Parathyroid adenoma (tissue), 2 donors: Measurements from ENCODE around the gene XYLT1.

ENCODE experiments used
- H2AFZ ChIP-seq: fragments of 300-600 bp; sonication (generic); one replicate; pipeline ENCODE4 v1.7.0; 2017; ENCODE audit warnings: antibody characterized with exemption, mild to moderate bottlenecking
- H3K27ac ChIP-seq: fragments of 300-600 bp; sonication (generic); one replicate; pipeline ENCODE4 v1.7.0; 2017
- H3K27me3 ChIP-seq: fragments of 300-600 bp; sonication (generic); one replicate; pipeline ENCODE4 v1.7.0; 2017; ENCODE audit warnings: low read length; ENCODE audit not compliant: control insufficient read depth, insufficient read depth
- H3K36me3 ChIP-seq: fragments of 300-600 bp; sonication (generic); one replicate; pipeline ENCODE4 v1.7.0; 2017; ENCODE audit warnings: low read length; ENCODE audit not compliant: control insufficient read depth, insufficient read depth
- H3K4me1 ChIP-seq: fragments of 300-600 bp; sonication (generic); one replicate; pipeline ENCODE4 v1.7.0; 2017; ENCODE audit warnings: control low read depth
- H3K4me2 ChIP-seq: fragments of 300-600 bp; sonication (generic); one replicate; pipeline ENCODE4 v1.7.0; 2017; ENCODE audit warnings: low read length
- H3K4me3 ChIP-seq: fragments of 300-600 bp; sonication (generic); one replicate; pipeline ENCODE4 v1.7.0; 2017; ENCODE audit warnings: low read depth, low read length
- H3K79me2 ChIP-seq: fragments of 300-600 bp; sonication (generic); one replicate; pipeline ENCODE4 v1.7.0; 2017; ENCODE audit warnings: control low read depth
- H3K9ac ChIP-seq: fragments of 300-600 bp; sonication (generic); one replicate; pipeline ENCODE4 v1.7.0; 2017; ENCODE audit warnings: mild to moderate bottlenecking
- H3K9me3 ChIP-seq: fragments of 300-600 bp; sonication (generic); one replicate; pipeline ENCODE4 v1.7.0; 2017; ENCODE audit warnings: low read length; ENCODE audit not compliant: control insufficient read depth
- CTCF ChIP-seq: fragments of 300-600 bp; sonication (generic); IDR thresholded peaks from one replicate; pipeline ENCODE4 v1.7.0; 2017; ENCODE audit warnings: antibody characterized with exemption, mild to moderate bottlenecking
- donor health status: primary hyperparathyroidism.

Gene XYLT1

GRCh38 chr16:17403859-17404545 lies 66.8 kb downstream of the XYLT1 start:
- Histone ChIP-seq H3K79me2 (no peaks in the 10 kb centered on the region), H3K9me3 (no peaks in the 10 kb centered on the region), H3K9ac (no peak overlapping the region), H3K27ac (no peak overlapping the region), H3K36me3 (no peaks in the 10 kb centered on the region), H3K27me3 (no peaks in the 10 kb centered on the region), H3K4me3 (no peak overlapping the region), H3K4me2 (no peak overlapping the region), H2AFZ (no peak overlapping the region), H3K4me1 (no peaks in the 10 kb centered on the region)
- no peak for TF ChIP-seq CTCF

DNA sequence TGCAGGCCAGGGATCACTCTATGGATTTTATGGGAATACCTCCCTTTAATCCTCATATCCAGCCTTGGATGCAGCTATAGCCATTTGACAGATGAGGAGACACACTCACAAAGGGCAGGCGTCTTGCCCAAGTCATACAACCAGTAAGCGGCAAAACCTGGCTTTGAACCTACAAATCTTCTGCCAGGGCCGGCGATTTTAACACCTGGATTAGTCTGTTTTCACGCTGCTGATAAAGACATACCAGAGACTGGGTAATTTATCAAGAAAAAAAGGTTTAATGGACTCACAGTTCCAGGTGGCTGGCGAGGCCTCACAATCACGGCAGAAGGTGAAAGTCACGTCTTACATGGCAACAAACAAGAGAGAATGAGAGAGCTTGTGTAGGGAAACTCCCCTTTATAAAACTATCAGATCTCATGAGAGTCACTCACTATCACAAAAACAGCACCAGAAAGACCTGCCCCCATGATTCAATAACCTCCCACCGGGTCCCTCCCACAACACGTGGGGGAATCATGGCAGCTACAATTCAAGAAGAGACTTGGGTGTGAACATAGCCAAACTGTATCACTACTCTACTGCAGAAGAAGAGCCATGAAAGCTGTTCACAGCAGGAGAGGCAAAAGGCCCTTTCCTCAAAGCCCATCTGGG lies 67.5 kb downstream of the XYLT1 start:
- H3K27me3 ChIP-seq: no peaks in the 10 kb centered on the region
- TF ChIP-seq CTCF: no peak
- H3K27ac ChIP-seq: no peak overlapping the region
- no peaks in the 10 kb centered on the region for H3K79me2 ChIP-seq
- H3K4me3 ChIP-seq: no peak overlapping the region
- no peaks in the 10 kb centered on the region for H3K9me3 ChIP-seq
- no peaks in the 10 kb centered on the region for H3K4me1 ChIP-seq
- no peak overlapping the region for H3K9ac ChIP-seq
- no peaks in the 10 kb centered on the region for H3K36me3 ChIP-seq
- no peak overlapping the region for H2AFZ ChIP-seq
- H3K4me2 ChIP-seq: no peak overlapping the region

DNA sequence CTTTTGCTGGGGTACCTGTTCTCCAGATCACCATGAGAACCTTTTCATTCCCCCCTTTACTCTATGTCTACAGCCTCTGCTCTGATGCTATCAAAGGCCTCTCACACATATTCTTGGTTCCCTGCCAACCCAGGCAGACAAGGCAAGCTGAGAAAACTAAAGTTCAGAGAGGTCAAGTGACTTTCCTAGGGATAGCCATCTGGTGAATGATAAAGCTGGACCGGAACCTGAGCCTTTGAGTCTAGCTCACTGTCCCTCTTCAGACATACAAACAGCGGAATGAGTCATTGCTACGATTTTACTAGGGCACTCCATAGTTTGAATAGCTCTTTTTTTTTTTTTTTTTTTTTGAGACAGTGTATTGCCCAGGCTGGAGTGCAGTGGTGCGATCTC lies 73.3 kb downstream of the XYLT1 start:
- no peak overlapping the region for H3K4me3 ChIP-seq
- H3K27me3 ChIP-seq: no peaks in the 10 kb centered on the region
- H3K9ac ChIP-seq: no peak overlapping the region
- no peaks in the 10 kb centered on the region for H3K9me3 ChIP-seq
- no peak for TF ChIP-seq CTCF
- H3K79me2 ChIP-seq: no peaks in the 10 kb centered on the region
- no peaks in the 10 kb centered on the region for H3K36me3 ChIP-seq
- H2AFZ ChIP-seq: no peak overlapping the region
- H3K4me1 ChIP-seq: peaks cover 22% of the 10 kb centered on the region
- H3K4me2 ChIP-seq: no peak overlapping the region
- peak overlapping the region; percentile 52 for H3K27ac ChIP-seq

- H3K4me3 ChIP-seq: no peak overlapping the region
- H3K36me3 ChIP-seq: no peaks in the 10 kb centered on the region
- H3K4me2 ChIP-seq: no peak overlapping the region
- no peaks in the 10 kb centered on the region for H3K9me3 ChIP-seq
- H3K9ac ChIP-seq: no peak overlapping the region
- H3K27me3 ChIP-seq: no peaks in the 10 kb centered on the region
- H3K4me1 ChIP-seq: peaks cover 22% of the 10 kb centered on the region
- no peak for TF ChIP-seq CTCF
- H3K79me2 ChIP-seq: no peaks in the 10 kb centered on the region
- H3K27ac ChIP-seq: peak overlapping the region; percentile 52
- peak overlapping the region; percentile 8 for H2AFZ ChIP-seq
Observed at GRCh38 chr16:17396762-17397498, 73.8 kb downstream of the XYLT1 start.
